GM21447 (cell line): ENCODE data around the gene GPR42.

Experiments
- ATAC-seq: cut with Tn5 transposase; IDR thresholded peaks from one replicate; pipeline ENCODE4 v1.9.1; 2021; ENCODE audit not compliant: unreplicated experiment

GPR42 gene

DNA sequence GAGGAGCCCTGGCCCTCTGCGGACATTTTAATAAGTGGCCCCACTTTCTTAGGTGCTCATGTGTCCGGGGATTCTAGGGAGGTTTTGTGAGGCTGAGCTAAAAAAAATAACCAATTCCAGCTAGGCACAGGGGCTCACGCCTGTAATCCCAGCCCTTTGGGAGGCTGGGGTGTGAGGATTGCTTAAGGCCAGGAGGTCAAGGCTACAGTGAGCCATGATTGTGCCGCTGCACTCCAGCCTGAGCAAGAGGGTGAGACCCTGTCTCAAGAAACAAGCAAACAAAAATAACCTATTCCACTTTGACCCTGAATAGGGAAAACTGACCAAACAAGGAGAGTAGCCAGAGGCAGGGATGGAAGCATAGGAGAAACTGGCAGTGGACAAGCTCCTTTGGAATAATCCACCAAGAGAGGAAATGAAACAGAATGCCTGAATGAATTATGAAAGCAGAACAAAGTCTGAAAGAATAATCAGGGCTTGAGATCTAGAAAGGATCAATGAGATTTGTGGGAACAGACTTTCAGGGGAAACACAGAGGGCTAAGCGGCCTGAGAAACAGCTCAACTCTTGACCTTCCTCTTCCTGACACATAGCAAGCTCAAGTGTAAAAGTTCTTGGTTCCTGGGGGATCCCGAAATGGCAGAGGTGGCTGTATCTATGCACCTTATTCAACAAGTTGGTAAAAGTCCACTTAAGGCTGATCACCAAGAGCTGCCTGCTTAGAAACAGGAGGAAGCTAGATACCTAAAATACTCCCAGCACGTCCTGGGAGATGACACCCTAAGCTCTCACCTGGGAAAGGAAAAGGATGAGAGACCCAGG, 47.1 kb downstream of the GPR42 start:
- peak; percentile 64 for ATAC-seq

DNA sequence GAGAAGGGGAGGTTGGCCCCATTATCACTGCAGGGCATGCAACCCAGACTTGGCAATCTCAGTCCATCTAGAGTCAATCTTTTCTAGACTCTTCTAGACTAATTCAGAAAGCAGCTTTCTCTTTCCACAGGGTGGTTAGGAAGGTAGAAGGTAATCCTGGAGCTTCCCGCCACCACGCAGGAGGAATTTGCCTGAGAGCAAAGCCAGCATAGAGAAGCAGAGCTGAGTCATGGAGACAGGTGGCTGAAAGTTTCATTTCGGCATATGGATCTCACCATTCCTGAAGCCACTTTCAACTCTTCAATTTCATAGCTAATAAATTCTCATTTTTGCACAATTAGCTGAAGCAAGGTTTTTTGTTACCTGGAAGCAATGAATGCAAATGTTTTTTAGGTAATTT, 48.2 kb downstream of the GPR42 start:
- no peak for ATAC-seq

DNA sequence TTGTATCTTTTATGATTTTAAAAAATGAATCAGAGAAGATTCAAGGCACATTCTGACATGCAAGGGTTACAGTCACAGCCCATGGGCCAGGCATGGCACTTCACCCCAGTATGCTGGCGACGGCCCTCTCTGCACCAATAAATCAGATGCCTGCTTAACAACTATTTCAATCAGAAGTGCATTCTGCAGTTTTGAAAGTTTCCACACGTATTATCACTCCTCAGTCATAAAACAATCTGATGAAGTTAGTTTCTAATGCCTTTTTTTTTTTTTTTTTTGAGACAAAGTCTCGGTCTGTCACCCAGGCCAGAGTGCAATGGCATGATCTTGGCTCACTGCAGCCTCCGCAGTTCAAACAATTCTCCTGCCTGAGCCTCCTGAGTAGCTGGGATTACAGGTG, 48.9 kb downstream of the GPR42 start:
- no peak for ATAC-seq

DNA sequence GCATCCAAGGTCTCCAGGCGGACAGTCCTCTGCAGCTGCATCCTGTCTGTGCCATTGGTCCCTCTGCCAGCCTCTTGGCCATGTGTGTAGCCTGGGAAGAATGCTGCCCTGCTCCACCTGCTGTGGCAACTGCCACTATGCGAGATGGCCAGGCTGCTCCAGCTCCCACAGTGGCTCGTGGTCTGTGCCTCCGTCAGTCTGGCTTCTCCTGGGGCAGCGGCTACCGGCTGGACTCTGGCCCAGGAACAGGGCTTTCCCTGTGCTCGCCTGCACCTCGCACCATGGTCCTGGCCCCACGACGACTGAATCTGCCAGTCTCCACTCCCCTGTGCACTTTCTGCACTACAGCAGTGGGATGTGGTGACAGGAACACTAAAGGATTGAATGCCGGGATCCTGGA, 50.5 kb downstream of the GPR42 start:
- ATAC-seq = no peak
